ENCODE data around the gene TMA7. TPM values are rescaled to one million over a fixed set of nuclear protein-coding genes. Genes with fewer than 3 reads are reported as not detected.
A peak's percentile ranks its signal among the peaks of the same experiment; 100 is the strongest.

Gene TMA7
- total RNA-seq (100 to 1,000 TPM; 146 to 352 (median 244) TPM), polyA plus RNA-seq (100 to 1,000 TPM; 419 to 762 (median 624) TPM)

GRCh38 chr3:48439820-48440589 lies at the start of gene TMA7, which contains the start of gene CCDC51:
Gene TMA7, plus strand, starts transcription at chr3:48440257. Its CDS starts 40 bp downstream, at chr3:48440297.
Gene CCDC51, minus strand, starts transcription at chr3:48440119. Its CDS starts 4,991 bp downstream, at chr3:48435128.
- Histone ChIP-seq H3K4me1 (peaks cover 0 to 38% (median 25%) of the 10 kb centered on the region in 4 donors), H3K36me3 (peaks cover 0 to 33% (median 12%) of the 10 kb centered on the region in 4 donors), H3K4me3 (peak within 1 kb of the TSS; percentile 83 to 91 (median 86)), H3K27ac (peak within 1 kb of the TSS; percentile 92 to 94 (median 93)), H3K9me3 (no peaks in the 10 kb centered on the region), H3K27me3 (no peaks in the 10 kb centered on the region)
- WGBS, 2 donors = 0% methylated on average over 54 of the region's 54 CpGs
- TF ChIP-seq POLR2A (IDR thresholded peaks at IDR 0.05) (peak; percentile 96 to 97), POLR2AphosphoS5 (IDR thresholded peaks at IDR 0.05) (peak; percentile 97 to 99 (median 98)), EP300 (IDR thresholded peaks at IDR 0.05) (no peak), CTCF (IDR thresholded peaks at IDR 0.05) (no peak)
- intact Hi-C loops (cut with DNase I) = loop anchor here (2.0 to 10.0 kb wide), 3 partner anchors 139 to 245 kb away; partner anchors contain the start of gene NME6
- DNase-seq = peak; percentile 99

- Histone ChIP-seq H3K36me3 (no peaks in the 10 kb centered on the region), H3K4me1 (no peaks in the 10 kb centered on the region), H3K4me3 (no peak overlapping the region), H3K27me3 (peaks cover 0 to 6% (median 0%) of the 10 kb centered on the region in 3 donors), H3K9me3 (no peaks in the 10 kb centered on the region), H3K27ac (no peak overlapping the region)
- TF ChIP-seq POLR2A (IDR thresholded peaks at IDR 0.05) (no peak), CTCF (IDR thresholded peaks at IDR 0.05) (no peak), EP300 (IDR thresholded peaks at IDR 0.05) (no peak), POLR2AphosphoS5 (IDR thresholded peaks at IDR 0.05) (no peak)
- intact Hi-C loops (cut with DNase I) = no loop called here
- WGBS, 2 donors = 92% methylated on average over 2 of the region's 2 CpGs
- DNase-seq = no peak
Measured at GRCh38 chr3:48394391-48394790, 45.7 kb upstream of the TMA7 start.

- no peak for DNase-seq
Measured at GRCh38 chr3:48395714-48396113, 44.3 kb upstream of the TMA7 start.

More at GRCh38 chr3:48395714-48396113, 44.3 kb upstream of the TMA7 start:
- H3K36me3 ChIP-seq = no peaks in the 10 kb centered on the region
- H3K27ac ChIP-seq = no peak overlapping the region
- no peaks in the 10 kb centered on the region for H3K4me1 ChIP-seq
- TF ChIP-seq POLR2AphosphoS5 (IDR thresholded peaks at IDR 0.05) (no peak), CTCF (IDR thresholded peaks at IDR 0.05) (no peak), POLR2A (IDR thresholded peaks at IDR 0.05) (no peak), EP300 (IDR thresholded peaks at IDR 0.05) (no peak)
- intact Hi-C loops (cut with DNase I) = loop anchor here (5.0 kb wide), 1 partner anchor 118 kb away; no protein-coding TSS in a partner anchor
- no peak overlapping the region for H3K4me3 ChIP-seq
- peaks cover 0 to 6% (median 0%) of the 10 kb centered on the region in 3 donors for H3K27me3 ChIP-seq
- WGBS, 2 donors = 45 to 71% methylated on average over 3 of the region's 3 CpGs
- no peaks in the 10 kb centered on the region for H3K9me3 ChIP-seq

Data from sigmoid colon (tissue), 7 donors.